Uterus (tissue), 4 donors: ENCODE measurements around the gene TSC22D2. TPM values are rescaled to one million over a fixed set of nuclear protein-coding genes. Genes with fewer than 3 reads are reported as not detected.
A peak's percentile ranks its signal among the peaks of the same experiment; 100 is the strongest.

Experiments
- DNase-seq, 2 donors: peaks; one replicate each; pipeline ENCODE4 v3.0.0-alpha.2; 2019 to 2020
- H3K27ac ChIP-seq, 2 donors: fragments of 200-600 bp; sonication (generic); 1 replicate in 1 of 2; 2 replicates in 1 of 2; pipeline ENCODE4 v1.5.1; 2016 to 2018
- H3K27me3 ChIP-seq, 2 donors: fragments of 200-600 bp; sonication (generic); one replicate each; pipeline ENCODE4 v1.5.1; 2018 to 2019; ENCODE audit warnings: control low read depth in 1 of 2
- H3K36me3 ChIP-seq, 2 donors: fragments of 200-600 bp; sonication (generic); one replicate each; pipeline ENCODE4 v1.5.1; 2019; ENCODE audit warnings: control low read depth in 1 of 2
- H3K4me1 ChIP-seq, 2 donors: fragments of 200-600 bp; sonication (generic); one replicate each; pipeline ENCODE4 v1.5.1; 2018 to 2019; ENCODE audit warnings: control low read depth in 1 of 2
- H3K4me3 ChIP-seq, 2 donors: fragments of 200-600 bp; sonication (generic); 1 replicate in 1 of 2; 2 replicates in 1 of 2; pipeline ENCODE4 v1.5.1; 2018 to 2019; ENCODE audit warnings: mild to moderate bottlenecking in 1 of 2
- H3K9me3 ChIP-seq, 2 donors: fragments of 200-600 bp; sonication (generic); one replicate each; pipeline ENCODE4 v1.5.1; 2019; ENCODE audit warnings: control low read depth in 1 of 2
- CTCF ChIP-seq, 4 experiments: fragments of 200-600 bp in 2 of 4; fragments of 450-650 bp in 2 of 4; sonication (generic) in 2 of 4; IDR thresholded peaks; one replicate each; pipeline ENCODE4 v1.5.1; 2016 to 2019; ENCODE audit warnings: antibody characterized with exemption in 4 of 4, mild to moderate bottlenecking in 2 of 4, moderate library complexity in 1 of 4
- POLR2A ChIP-seq, 2 donors: fragments of 450-650 bp; IDR thresholded peaks; one replicate each; pipeline ENCODE4 v1.6.1; 2016; ENCODE audit warnings: antibody characterized with exemption in 2 of 2, mild to moderate bottlenecking in 1 of 2, moderate library complexity in 1 of 2
- intact Hi-C: fragments of 100-400 bp; cut with DNase I; formaldehyde crosslinking; loops from one replicate; pipeline ENCODE4 v1.15.1; 2023; ENCODE audit warnings: low total_unique reads
- total RNA-seq, 4 donors: library from RNA; depleted of rRNA in 3 of 4; stranded (reverse); fragments of >200 nt in 3 of 4; gene quantifications; one replicate each; pipeline versions ENCODE4 v1.1.0 to v1.2.4, GENCODE V29; 2014 to 2023
- donor health status: DM: yes; HTN: yes; CAD: no.

Gene TSC22D2
- total RNA-seq, result 10 to 100 TPM; 11.8 to 60.5 (median 23.6) TPM

- no peaks in the 10 kb centered on the region for H3K36me3 ChIP-seq
- TF ChIP-seq POLR2A (IDR thresholded peaks at IDR 0.05) (peak; percentile 98 to 99), CTCF (IDR thresholded peaks at IDR 0.05) (peak in 2 of 4 experiments; percentile 7 to 42)
- intact Hi-C loops, result no loop called here
Measured at GRCh38 chr3:150408221-150409124, at the start of gene TSC22D2. Gene TSC22D2 (plus strand): TSS chr3:150408298. CDS start chr3:150409351, 1,053 bp downstream.

GRCh38 chr3:150359381-150359780, 48.7 kb upstream of the TSC22D2 start:
- no peaks in the 10 kb centered on the region for H3K36me3 ChIP-seq
- no peak overlapping the region for H3K4me3 ChIP-seq
- no peaks in the 10 kb centered on the region for H3K9me3 ChIP-seq
- no peak overlapping the region for H3K27ac ChIP-seq
- intact Hi-C loops, result no loop called here
- no peaks in the 10 kb centered on the region for H3K27me3 ChIP-seq
- no peak for DNase-seq
- TF ChIP-seq CTCF (IDR thresholded peaks at IDR 0.05), result no peak
- no peak for TF ChIP-seq POLR2A (IDR thresholded peaks at IDR 0.05)
- H3K4me1 ChIP-seq, result no peaks in the 10 kb centered on the region

More at GRCh38 chr3:150408221-150409124, at the start of gene TSC22D2:
- peak within 1 kb of the TSS; percentile 99 to 100 for H3K27ac ChIP-seq
- H3K4me3 ChIP-seq, result peak within 1 kb of the TSS; percentile 57 to 95
- peak; percentile 96 to 98 for DNase-seq
- peaks cover 0 to 3% of the 10 kb centered on the region in 2 donors for H3K4me1 ChIP-seq
- no peaks in the 10 kb centered on the region for H3K9me3 ChIP-seq
- no peaks in the 10 kb centered on the region for H3K27me3 ChIP-seq

- H3K27ac ChIP-seq, result no peak overlapping the region
- H3K9me3 ChIP-seq, result no peaks in the 10 kb centered on the region
- H3K27me3 ChIP-seq, result no peaks in the 10 kb centered on the region
- TF ChIP-seq POLR2A (IDR thresholded peaks at IDR 0.05) (no peak), CTCF (IDR thresholded peaks at IDR 0.05) (no peak)
- no peak for DNase-seq
- H3K4me1 ChIP-seq, result no peaks in the 10 kb centered on the region
- no peak overlapping the region for H3K4me3 ChIP-seq
- no peaks in the 10 kb centered on the region for H3K36me3 ChIP-seq
- intact Hi-C loops, result no loop called here
Measured at GRCh38 chr3:150360966-150361365, 47.1 kb upstream of the TSC22D2 start.

GRCh38 chr3:150362515-150363302, 45.4 kb upstream of the TSC22D2 start:
- Histone ChIP-seq H3K4me1 (no peaks in the 10 kb centered on the region), H3K9me3 (no peaks in the 10 kb centered on the region), H3K36me3 (no peaks in the 10 kb centered on the region), H3K4me3 (no peak overlapping the region), H3K27me3 (no peaks in the 10 kb centered on the region), H3K27ac (no peak overlapping the region)
- no peak for DNase-seq
- intact Hi-C loops, result no loop called here
- no peak for TF ChIP-seq CTCF (IDR thresholded peaks at IDR 0.05)
- TF ChIP-seq POLR2A (IDR thresholded peaks at IDR 0.05), result no peak
